HL-60/S4 (cell line): ENCODE measurements around the gene RGS19.

Experiments
- in situ Hi-C: fragments of 300-500 bp; cut with MboI; formaldehyde crosslinking; loops from 2 replicates; pipeline ENCODE4 v1.14.3; 2022; ENCODE audit warnings: low sequenced_read_pairs

Gene RGS19

GRCh38 chr20:64108731-64109681 is 29.7 kb upstream of the RGS19 start:
- in situ Hi-C loops: no loop called here

- in situ Hi-C loops: no loop called here
These were observed 28.6 kb upstream of the RGS19 start for GRCh38 chr20:64107736-64108457.

- in situ Hi-C loops: no loop called here
These were observed 27.8 kb upstream of the RGS19 start, which contains the start of gene NPBWR2 for GRCh38 chr20:64106981-64107735. Gene NPBWR2 (minus strand): TSS chr20:64107565. CDS start chr20:64106831, 734 bp downstream.

GRCh38 chr20:64106435-64106961 is 27.2 kb upstream of the RGS19 start:
- in situ Hi-C loops: no loop called here

- in situ Hi-C loops: no loop called here
These were observed 26.6 kb upstream of the RGS19 start for GRCh38 chr20:64105846-64106434.

- in situ Hi-C loops: no loop called here
These were observed 25.5 kb upstream of the RGS19 start for GRCh38 chr20:64104667-64105451.

GRCh38 chr20:64103871-64104666 is 24.8 kb upstream of the RGS19 start:
- in situ Hi-C loops: no loop called here

- in situ Hi-C loops: no loop called here
These were observed 23.5 kb upstream of the RGS19 start for GRCh38 chr20:64102647-64103354.

- in situ Hi-C loops: no loop called here
These were observed 22.7 kb upstream of the RGS19 start for GRCh38 chr20:64101731-64102621.

- in situ Hi-C loops: no loop called here
These were observed 21.8 kb upstream of the RGS19 start for GRCh38 chr20:64100946-64101688.

- in situ Hi-C loops: no loop called here
These were observed 21.2 kb upstream of the RGS19 start for GRCh38 chr20:64100566-64100888.

- in situ Hi-C loops: no loop called here
These were observed 20.7 kb upstream of the RGS19 start for GRCh38 chr20:64099880-64100565.

GRCh38 chr20:64099086-64099786 is 19.9 kb upstream of the RGS19 start:
- in situ Hi-C loops: no loop called here

- in situ Hi-C loops: no loop called here
These were observed 19.2 kb upstream of the RGS19 start for GRCh38 chr20:64098471-64099013.

GRCh38 chr20:64096535-64096934 is 17.2 kb upstream of the RGS19 start:
- in situ Hi-C loops: no loop called here
